Prostate gland (tissue), 2 donors: ENCODE data around the gene FOXP4. TPM values are rescaled to one million over a fixed set of nuclear protein-coding genes. Genes with fewer than 3 reads are reported as not detected.

Experiments
- DNase-seq: peaks from one replicate; pipeline ENCODE4 v3.0.0-alpha.2; 2019; ENCODE audit warnings: low spot score
- H3K27ac ChIP-seq, 2 donors: fragments of 200-600 bp; sonication (generic); 2 replicates each; pipeline ENCODE4 v1.5.1; 2017 to 2019
- H3K27me3 ChIP-seq: fragments of 200-600 bp; sonication (generic); replicated peaks from 2 replicates; pipeline ENCODE4 v1.5.1; 2019; ENCODE audit not compliant: insufficient read depth
- H3K36me3 ChIP-seq, 2 donors: fragments of 200-600 bp; sonication (generic); 1 replicate in 1 of 2; 2 replicates in 1 of 2; pipeline versions ENCODE4 v1.5.1 to v1.8.1; 2017 to 2019
- H3K4me1 ChIP-seq: fragments of 200-600 bp; sonication (generic); replicated peaks from 2 replicates; pipeline ENCODE4 v1.5.1; 2019
- H3K4me3 ChIP-seq, 2 donors: fragments of 200-600 bp; sonication (generic); 2 replicates each; pipeline ENCODE4 v1.5.1; 2017 to 2019
- H3K9me3 ChIP-seq: fragments of 200-600 bp; sonication (generic); 2 replicates; pipeline ENCODE4 v1.5.1; 2017
- CTCF ChIP-seq, 4 experiments: fragments of 200-600 bp in 2 of 4; fragments of 450-650 bp in 2 of 4; sonication (generic) in 2 of 4; IDR thresholded peaks; 1 replicate in 3 of 4; 2 replicates in 1 of 4; pipeline ENCODE4 v1.5.1; 2016 to 2019; ENCODE audit warnings: antibody characterized with exemption in 4 of 4, mild to moderate bottlenecking in 2 of 4, moderate library complexity in 2 of 4
- POLR2A ChIP-seq: fragments of 450-650 bp; IDR thresholded peaks from one replicate; pipeline ENCODE4 v1.6.1; 2016; ENCODE audit warnings: antibody characterized with exemption, mild to moderate bottlenecking
- POLR2AphosphoS5 ChIP-seq: sonication (generic); formaldehyde crosslinking; IDR thresholded peaks from one replicate; pipeline ENCODE4 v1.6.1; 2017; ENCODE audit warnings: antibody characterized with exemption
- WGBS: methylation state at CpG from one replicate; pipeline ENCODE4 v1.1.5; 2018; 5-methylcytosine and 5-hydroxymethylcytosine counted together
- intact Hi-C: fragments of 100-400 bp; cut with DNase I; formaldehyde crosslinking; loops from one replicate; pipeline ENCODE4 v1.14.2; 2022
- total RNA-seq, 2 donors: library from RNA; depleted of rRNA; stranded (reverse); fragments of >200 nt; gene quantifications; one replicate each; pipeline ENCODE4 v1.1.0, GENCODE V29; 2016

The FOXP4 gene
- total RNA-seq, 2 donors from 2014 or later, result 24.8 to 53.5 TPM

GRCh38 chr6:41593839-41594238 is 47.7 kb downstream of the FOXP4 start:
- H3K27ac ChIP-seq, result no peak overlapping the region
- intact Hi-C loops, result loop anchor here (2.0 to 10.0 kb wide), 4 partner anchors 47 to 225 kb away; partner anchors contain the start of genes FOXP4, PRICKLE4 and TOMM6
- no peak overlapping the region for H3K4me3 ChIP-seq
- H3K9me3 ChIP-seq, result no peaks in the 10 kb centered on the region
- DNase-seq, result no peak
- H3K27me3 ChIP-seq, result no peaks in the 10 kb centered on the region
- 83% methylated on average over 11 of the region's 11 CpGs for WGBS
- H3K4me1 ChIP-seq, result no peaks in the 10 kb centered on the region
- H3K36me3 ChIP-seq, result peaks cover 5 to 14% of the 10 kb centered on the region in 2 donors
- TF ChIP-seq CTCF (IDR thresholded peaks at IDR 0.05), result no peak
- no peak for TF ChIP-seq POLR2A

GRCh38 chr6:41594326-41594725 is 48.1 kb downstream of the FOXP4 start:
- Histone ChIP-seq H3K9me3 (no peaks in the 10 kb centered on the region), H3K4me1 (no peaks in the 10 kb centered on the region), H3K4me3 (no peak overlapping the region), H3K27ac (no peak overlapping the region), H3K36me3 (peaks cover 5 to 16% of the 10 kb centered on the region in 2 donors), H3K27me3 (no peaks in the 10 kb centered on the region)
- intact Hi-C loops, result loop anchor here (5.0 to 10.0 kb wide), 2 partner anchors 47 to 190 kb away; partner anchors contain the start of genes FOXP4, PRICKLE4 and TOMM6
- WGBS, result 86% methylated on average over 5 of the region's 5 CpGs
- no peak for DNase-seq
- TF ChIP-seq CTCF (IDR thresholded peaks at IDR 0.05) (no peak), POLR2A (no peak), POLR2AphosphoS5 (no peak)

- H3K27me3 ChIP-seq, result no peaks in the 10 kb centered on the region
- TF ChIP-seq CTCF (IDR thresholded peaks at IDR 0.05) (no peak), POLR2A (no peak), POLR2AphosphoS5 (no peak)
- no peaks in the 10 kb centered on the region for H3K4me1 ChIP-seq
- no peaks in the 10 kb centered on the region for H3K9me3 ChIP-seq
- DNase-seq, result no peak
- peaks cover 5 to 16% of the 10 kb centered on the region in 2 donors for H3K36me3 ChIP-seq
- H3K27ac ChIP-seq, result no peak overlapping the region
- H3K4me3 ChIP-seq, result no peak overlapping the region
- intact Hi-C loops, result loop anchor here (5.0 to 10.0 kb wide), 2 partner anchors 47 to 190 kb away; partner anchors contain the start of genes FOXP4, PRICKLE4 and TOMM6
- WGBS, result 89% methylated on average over 15 of the region's 15 CpGs
Observed at GRCh38 chr6:41594766-41595165, 48.6 kb downstream of the FOXP4 start.

- no peak for DNase-seq
- H3K4me3 ChIP-seq, result no peak overlapping the region
- H3K4me1 ChIP-seq, result no peaks in the 10 kb centered on the region
- H3K9me3 ChIP-seq, result no peaks in the 10 kb centered on the region
- intact Hi-C loops, result loop anchor here (10.0 kb wide), 1 partner anchor 190 kb away; the partner anchor contains the start of genes PRICKLE4 and TOMM6
- no peaks in the 10 kb centered on the region for H3K27me3 ChIP-seq
- 86% methylated on average over 6 of the region's 6 CpGs for WGBS
- H3K36me3 ChIP-seq, result peaks cover 5 to 13% of the 10 kb centered on the region in 2 donors
- TF ChIP-seq POLR2AphosphoS5 (no peak), POLR2A (no peak), CTCF (IDR thresholded peaks at IDR 0.05) (no peak)
- no peak overlapping the region for H3K27ac ChIP-seq
Observed at GRCh38 chr6:41595166-41595565, 49.0 kb downstream of the FOXP4 start.

- WGBS, result 89% methylated on average over 10 of the region's 10 CpGs
- H3K9me3 ChIP-seq, result no peaks in the 10 kb centered on the region
- TF ChIP-seq CTCF (IDR thresholded peaks at IDR 0.05), result no peak
- no peak for DNase-seq
- no peaks in the 10 kb centered on the region for H3K4me1 ChIP-seq
- H3K36me3 ChIP-seq, result peaks cover 5 to 9% of the 10 kb centered on the region in 2 donors
- intact Hi-C loops, result loop anchor here (10.0 kb wide), 1 partner anchor 189 kb away; the partner anchor contains the start of genes PRICKLE4 and TOMM6
- H3K27me3 ChIP-seq, result no peaks in the 10 kb centered on the region
- H3K27ac ChIP-seq, result no peak overlapping the region
- H3K4me3 ChIP-seq, result no peak overlapping the region
Observed at GRCh38 chr6:41596096-41596685, 50.0 kb downstream of the FOXP4 start.
